Memory B cell (primary cell): ENCODE results near the gene SETX.
"Not testable (repeated sequence)": the region's sequence is repeated elsewhere in the genome, so short reads cannot be mapped to it uniquely, and the experiment has no call there.

ENCODE experiments used
- ATAC-seq: fragments of 150-1000 bp; cut with Tn5 transposase; 2 replicates; pipeline ENCODE4 v1.10.0; 2021; ENCODE audit warnings: low read depth, mild to moderate bottlenecking, moderate library complexity
- DNase-seq, 2 donors: peaks; one replicate each; pipeline ENCODE4 v3.0.0; 2022; ENCODE audit warnings: low spot score in 2 of 2
- H3K27ac Mint-ChIP-seq: one replicate; pipeline ENCODE4 v1.8.0; 2022; ENCODE audit warnings: mild to moderate bottlenecking, moderate library complexity, mixed read lengths
- H3K27me3 Mint-ChIP-seq: one replicate; pipeline ENCODE4 v1.8.0; 2022; ENCODE audit warnings: mixed read lengths
- H3K36me3 Mint-ChIP-seq: one replicate; pipeline ENCODE4 v1.8.0; 2022; ENCODE audit warnings: mild to moderate bottlenecking, mixed read lengths
- H3K4me1 Mint-ChIP-seq: one replicate; pipeline ENCODE4 v1.8.0; 2022; ENCODE audit warnings: mixed read lengths
- H3K4me3 Mint-ChIP-seq: one replicate; pipeline ENCODE4 v1.8.0; 2022; ENCODE audit warnings: mild to moderate bottlenecking, moderate library complexity, mixed read lengths
- H3K9me3 Mint-ChIP-seq: one replicate; pipeline ENCODE4 v1.8.0; 2022; ENCODE audit warnings: mixed read lengths

Gene SETX

GRCh38 chr9:132354637-132355355, at the start of gene SETX:
SETX (minus strand) TSS chr9:132354986; CDS start chr9:132349428, 5,558 bp downstream.
- Mint-ChIP-seq H3K4me1 (peaks cover 32% of the 10 kb centered on the region), H3K9me3 (no peaks in the 10 kb centered on the region), H3K27me3 (no peaks in the 10 kb centered on the region), H3K4me3 (peak within 1 kb of the TSS; percentile 90), H3K36me3 (peaks cover 19% of the 10 kb centered on the region), H3K27ac (peak within 1 kb of the TSS; percentile 99)
- peak; percentile 83 for ATAC-seq
- DNase-seq = peak; percentile 80 to 87

GRCh38 chr9:132404228-132404881, 49.6 kb upstream of the SETX start:
- Mint-ChIP-seq H3K27me3 (no peaks in the 10 kb centered on the region), H3K4me1 (peaks cover 24% of the 10 kb centered on the region), H3K36me3 (peaks cover 16% of the 10 kb centered on the region), H3K4me3 (peak overlapping the region; percentile 6), H3K27ac (peak overlapping the region; percentile 4), H3K9me3 (no peaks in the 10 kb centered on the region)
- ATAC-seq (no peak), DNase-seq (no peak)

GRCh38 chr9:132401824-132402223, 47.0 kb upstream of the SETX start:
- peaks cover 24% of the 10 kb centered on the region for H3K4me1 Mint-ChIP-seq
- no peak for ATAC-seq
- H3K27ac Mint-ChIP-seq = no peak overlapping the region
- H3K36me3 Mint-ChIP-seq = peaks cover 27% of the 10 kb centered on the region
- DNase-seq = no peak
- no peaks in the 10 kb centered on the region for H3K9me3 Mint-ChIP-seq
- H3K27me3 Mint-ChIP-seq = no peaks in the 10 kb centered on the region
- H3K4me3 Mint-ChIP-seq = no peak overlapping the region

GRCh38 chr9:132395560-132395959, 40.8 kb upstream of the SETX start:
- no peak for ATAC-seq
- H3K27me3 Mint-ChIP-seq = no peaks in the 10 kb centered on the region
- H3K4me1 Mint-ChIP-seq = peaks cover 5% of the 10 kb centered on the region
- peaks cover 29% of the 10 kb centered on the region for H3K36me3 Mint-ChIP-seq
- no peak overlapping the region for H3K4me3 Mint-ChIP-seq
- no peak for DNase-seq
- H3K9me3 Mint-ChIP-seq = no peaks in the 10 kb centered on the region
- no peak overlapping the region for H3K27ac Mint-ChIP-seq

GRCh38 chr9:132391449-132391848, 36.7 kb upstream of the SETX start:
- Mint-ChIP-seq H3K36me3 (peaks cover 40% of the 10 kb centered on the region), H3K9me3 (no peaks in the 10 kb centered on the region), H3K4me1 (peaks cover 3% of the 10 kb centered on the region), H3K4me3 (no peak overlapping the region), H3K27ac (peak overlapping the region; percentile 15), H3K27me3 (no peaks in the 10 kb centered on the region)
- DNase-seq (no peak), ATAC-seq (no peak)

- Mint-ChIP-seq H3K4me3 (no peak overlapping the region), H3K36me3 (peaks cover 41% of the 10 kb centered on the region), H3K27ac (no peak overlapping the region), H3K27me3 (no peaks in the 10 kb centered on the region), H3K4me1 (peaks cover 7% of the 10 kb centered on the region), H3K9me3 (no peaks in the 10 kb centered on the region)
- ATAC-seq (no peak), DNase-seq (no peak)
These were observed 36.2 kb upstream of the SETX start for GRCh38 chr9:132390966-132391365.

GRCh38 chr9:132387133-132387532, 32.3 kb upstream of the SETX start:
- Mint-ChIP-seq H3K4me1 (peaks cover 32% of the 10 kb centered on the region), H3K27me3 (no peaks in the 10 kb centered on the region), H3K4me3 (no peak overlapping the region), H3K36me3 (peaks cover 37% of the 10 kb centered on the region), H3K9me3 (no peaks in the 10 kb centered on the region), H3K27ac (no peak overlapping the region)
- ATAC-seq (no peak), DNase-seq (no peak)

GRCh38 chr9:132384376-132384775, 29.6 kb upstream of the SETX start:
- DNase-seq (no peak), ATAC-seq (peak; percentile 58)
- no peaks in the 10 kb centered on the region for H3K9me3 Mint-ChIP-seq
- no peaks in the 10 kb centered on the region for H3K27me3 Mint-ChIP-seq
- H3K27ac Mint-ChIP-seq = peak overlapping the region; percentile 94
- H3K4me1 Mint-ChIP-seq = peaks cover 42% of the 10 kb centered on the region
- peak overlapping the region; percentile 84 for H3K4me3 Mint-ChIP-seq
- H3K36me3 Mint-ChIP-seq = peaks cover 24% of the 10 kb centered on the region

- DNase-seq = peak; percentile 32 to 51
These were observed 28.7 kb upstream of the SETX start for GRCh38 chr9:132383462-132383883.

GRCh38 chr9:132381966-132382541, 27.3 kb upstream of the SETX start:
- H3K4me1 Mint-ChIP-seq = peaks cover 42% of the 10 kb centered on the region
- no peaks in the 10 kb centered on the region for H3K9me3 Mint-ChIP-seq
- ATAC-seq (peak; percentile 76), DNase-seq (peak; percentile 37 to 48)
- peaks cover 12% of the 10 kb centered on the region for H3K36me3 Mint-ChIP-seq
- H3K27me3 Mint-ChIP-seq = no peaks in the 10 kb centered on the region
- H3K4me3 Mint-ChIP-seq = peak overlapping the region; percentile 73
- peak overlapping the region; percentile 94 for H3K27ac Mint-ChIP-seq

More at GRCh38 chr9:132383462-132383883, 28.7 kb upstream of the SETX start:
- Mint-ChIP-seq H3K27me3 (no peaks in the 10 kb centered on the region), H3K9me3 (no peaks in the 10 kb centered on the region), H3K27ac (peak overlapping the region; percentile 94), H3K4me1 (peaks cover 42% of the 10 kb centered on the region), H3K36me3 (peaks cover 23% of the 10 kb centered on the region), H3K4me3 (peak overlapping the region; percentile 84)
- ATAC-seq = peak; percentile 70

- not testable (repeated sequence) for H3K27me3 Mint-ChIP-seq, H3K27ac Mint-ChIP-seq, H3K4me3 Mint-ChIP-seq, H3K9me3 Mint-ChIP-seq, ATAC-seq, DNase-seq, H3K36me3 Mint-ChIP-seq
- H3K4me1 Mint-ChIP-seq = peaks cover 28% of the 10 kb centered on the region
These were observed 23.6 kb upstream of the SETX start for GRCh38 chr9:132378416-132378815.

- H3K4me3 Mint-ChIP-seq, H3K36me3 Mint-ChIP-seq, H3K27me3 Mint-ChIP-seq, H3K27ac Mint-ChIP-seq, DNase-seq, H3K9me3 Mint-ChIP-seq, ATAC-seq: not testable (repeated sequence)
- peaks cover 26% of the 10 kb centered on the region for H3K4me1 Mint-ChIP-seq
These were observed 23.0 kb upstream of the SETX start for GRCh38 chr9:132377769-132378168.

- peak overlapping the region; percentile 75 for H3K4me3 Mint-ChIP-seq
- H3K27ac Mint-ChIP-seq = peak overlapping the region; percentile 43
- no peaks in the 10 kb centered on the region for H3K9me3 Mint-ChIP-seq
- ATAC-seq = peak; percentile 39
- peaks cover 28% of the 10 kb centered on the region for H3K4me1 Mint-ChIP-seq
- DNase-seq = no peak
- H3K27me3 Mint-ChIP-seq = no peaks in the 10 kb centered on the region
- peaks cover 1% of the 10 kb centered on the region for H3K36me3 Mint-ChIP-seq
These were observed 17.6 kb upstream of the SETX start for GRCh38 chr9:132372177-132373095.
